Ishikawa (cell line): ENCODE measurements around the gene E2F3.

Experiments
- NFIC ChIP-seq: IDR thresholded peaks from 2 replicates; pipeline ENCODE4 v1.6.1; 2012
- RAD21 ChIP-seq: IDR thresholded peaks from 2 replicates; pipeline ENCODE4 v1.6.1; 2012; ENCODE audit warnings: low read depth
- TCF12 ChIP-seq: IDR thresholded peaks from 2 replicates; pipeline ENCODE4 v1.6.1; 2012; ENCODE audit warnings: low read depth

- TF ChIP-seq TCF12 (no peak), NFIC (no peak), RAD21 (no peak)
Observed at GRCh38 chr6:20402342-20403069, 827 bp downstream of the E2F3 start.
